ENCODE measurements around the gene NSMCE1.
"Not testable (repeated sequence)": the region's sequence is repeated elsewhere in the genome, so short reads cannot be mapped to it uniquely, and the experiment has no call there.

Gene NSMCE1

DNA sequence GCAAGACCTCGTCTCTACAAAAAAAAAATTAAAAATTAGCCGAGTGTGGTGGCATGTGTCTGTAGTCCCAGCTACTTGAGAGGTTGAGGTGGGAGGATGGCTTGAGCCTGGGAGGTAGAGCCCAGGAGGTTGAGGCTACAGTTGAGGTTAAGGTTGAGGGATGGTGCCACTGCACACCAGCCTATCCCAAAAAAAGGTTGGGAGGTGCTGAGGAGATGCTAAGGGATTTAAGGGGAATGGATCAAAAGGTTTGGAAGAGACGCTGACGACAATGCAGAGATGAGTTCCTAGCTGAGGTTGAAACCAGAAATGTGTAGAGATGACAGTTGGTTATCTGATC is 4.7 kb upstream of the NSMCE1 start:
- Histone ChIP-seq H3K9me2 (ENCODE audit: low read depth, low read length) (no peaks in the 10 kb centered on the region), H3K4me2 (ENCODE audit: low read length) (no peak overlapping the region), H3K36me3 (ENCODE audit: insufficient read depth, low read length) (no peaks in the 10 kb centered on the region), H3K9ac (ENCODE audit: low read length) (no peak overlapping the region; the same call in 1 of the 2 replicates), H3K4me1 (ENCODE audit: insufficient read depth, low read length, severe bottlenecking) (peaks cover 60% of the 10 kb centered on the region), H2AFZ (ENCODE audit: low read length) (no peak overlapping the region), H3K27ac (ENCODE audit: low read depth, low read length, poor library complexity, severe bottlenecking) (peak overlapping the region; percentile 68), H4K20me1 (ENCODE audit: insufficient read depth, low read length) (no peaks in the 10 kb centered on the region), H3K79me2 (ENCODE audit: insufficient read depth, low read length) (no peaks in the 10 kb centered on the region), H3K27me3 (ENCODE audit: insufficient read depth, low read length) (no peaks in the 10 kb centered on the region), H3F3A (ENCODE audit: insufficient read depth, low read length) (no peaks in the 10 kb centered on the region), H3K4me3 (ENCODE audit: low read depth, low read length, poor library complexity, severe bottlenecking) (no peak overlapping the region), H3K9me3 (ENCODE audit: low read length) (no peaks in the 10 kb centered on the region)
- TF ChIP-seq EZH2 (IDR thresholded peaks at IDR 0.05; ENCODE audit: borderline replicate concordance, low read length): no peak
- TF ChIP-seq, protein P1, sequence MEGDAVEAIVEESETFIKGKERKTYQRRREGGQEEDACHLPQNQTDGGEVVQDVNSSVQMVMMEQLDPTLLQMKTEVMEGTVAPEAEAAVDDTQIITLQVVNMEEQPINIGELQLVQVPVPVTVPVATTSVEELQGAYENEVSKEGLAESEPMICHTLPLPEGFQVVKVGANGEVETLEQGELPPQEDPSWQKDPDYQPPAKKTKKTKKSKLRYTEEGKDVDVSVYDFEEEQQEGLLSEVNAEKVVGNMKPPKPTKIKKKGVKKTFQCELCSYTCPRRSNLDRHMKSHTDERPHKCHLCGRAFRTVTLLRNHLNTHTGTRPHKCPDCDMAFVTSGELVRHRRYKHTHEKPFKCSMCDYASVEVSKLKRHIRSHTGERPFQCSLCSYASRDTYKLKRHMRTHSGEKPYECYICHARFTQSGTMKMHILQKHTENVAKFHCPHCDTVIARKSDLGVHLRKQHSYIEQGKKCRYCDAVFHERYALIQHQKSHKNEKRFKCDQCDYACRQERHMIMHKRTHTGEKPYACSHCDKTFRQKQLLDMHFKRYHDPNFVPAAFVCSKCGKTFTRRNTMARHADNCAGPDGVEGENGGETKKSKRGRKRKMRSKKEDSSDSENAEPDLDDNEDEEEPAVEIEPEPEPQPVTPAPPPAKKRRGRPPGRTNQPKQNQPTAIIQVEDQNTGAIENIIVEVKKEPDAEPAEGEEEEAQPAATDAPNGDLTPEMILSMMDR (IDR thresholded peaks at IDR 0.05; ENCODE audit: low read length): no peak

DNA sequence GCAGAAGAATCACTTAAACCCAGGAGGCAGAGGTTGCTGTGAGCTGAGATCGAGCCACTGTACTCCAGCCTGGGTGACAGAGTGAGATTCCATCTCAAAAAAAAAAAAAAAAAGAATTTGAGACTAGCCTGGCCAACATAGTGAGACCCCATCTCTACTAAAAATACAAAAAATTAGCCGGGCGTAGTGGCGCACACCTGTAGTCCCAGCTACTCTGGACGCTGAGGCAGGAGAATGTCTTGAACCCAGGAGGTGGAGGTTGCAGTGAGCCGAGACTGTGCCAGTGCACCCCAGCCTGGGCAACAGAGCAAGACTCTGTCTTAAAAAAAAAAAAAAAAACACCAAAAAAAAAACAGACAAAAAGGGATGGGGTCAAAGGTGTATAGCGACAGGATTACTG is 4.1 kb upstream of the NSMCE1 start:
- not testable (repeated sequence) for H2AFZ ChIP-seq (ENCODE audit: low read length); H3K9ac ChIP-seq (ENCODE audit: low read length); H3K4me3 ChIP-seq (ENCODE audit: low read depth, low read length, poor library complexity, severe bottlenecking); H4K20me1 ChIP-seq (ENCODE audit: insufficient read depth, low read length); H3K79me2 ChIP-seq (ENCODE audit: insufficient read depth, low read length); H3K9me3 ChIP-seq (ENCODE audit: low read length); H3K36me3 ChIP-seq (ENCODE audit: insufficient read depth, low read length); H3K27ac ChIP-seq (ENCODE audit: low read depth, low read length, poor library complexity, severe bottlenecking); H3K9me2 ChIP-seq (ENCODE audit: low read depth, low read length); H3K4me2 ChIP-seq (ENCODE audit: low read length); H3K27me3 ChIP-seq (ENCODE audit: insufficient read depth, low read length); H3F3A ChIP-seq (ENCODE audit: insufficient read depth, low read length)
- H3K4me1 ChIP-seq (ENCODE audit: insufficient read depth, low read length, severe bottlenecking): peaks cover 64% of the 10 kb centered on the region

DNA sequence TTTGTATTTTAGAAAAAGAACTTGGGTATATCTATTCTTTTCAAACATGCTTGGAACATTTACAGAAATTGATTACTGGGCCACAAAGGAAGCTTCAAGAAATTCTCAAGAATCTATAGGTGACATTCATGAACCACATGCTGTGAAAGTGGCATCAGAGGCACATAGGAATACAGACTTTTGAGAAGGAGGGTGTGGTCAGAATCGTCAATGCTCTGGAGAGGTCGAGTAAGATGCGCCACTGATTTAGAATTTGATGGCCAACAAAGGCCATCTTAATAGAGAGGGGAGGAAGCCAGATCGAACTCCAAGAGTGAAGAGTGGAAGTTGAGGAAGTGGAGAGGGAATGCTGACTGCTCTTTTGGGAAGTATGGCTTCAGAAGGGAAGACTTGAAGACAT is 3.5 kb upstream of the NSMCE1 start:
- H3K79me2 ChIP-seq (ENCODE audit: insufficient read depth, low read length): no peaks in the 10 kb centered on the region
- TF ChIP-seq EZH2 (IDR thresholded peaks at IDR 0.05; ENCODE audit: borderline replicate concordance, low read length): no peak
- TF ChIP-seq, protein P1 (IDR thresholded peaks at IDR 0.05; ENCODE audit: low read length): no peak
- H2AFZ ChIP-seq (ENCODE audit: low read length): no peak overlapping the region
- peaks cover 70% of the 10 kb centered on the region for H3K4me1 ChIP-seq (ENCODE audit: insufficient read depth, low read length, severe bottlenecking)
- no peak overlapping the region for H3K9ac ChIP-seq (ENCODE audit: low read length)
- no peaks in the 10 kb centered on the region for H3K9me3 ChIP-seq (ENCODE audit: low read length)
- no peaks in the 10 kb centered on the region for H3K27me3 ChIP-seq (ENCODE audit: insufficient read depth, low read length)
- no peaks in the 10 kb centered on the region for H3K9me2 ChIP-seq (ENCODE audit: low read depth, low read length)
- no peak overlapping the region for H3K4me3 ChIP-seq (ENCODE audit: low read depth, low read length, poor library complexity, severe bottlenecking)
- H3K4me2 ChIP-seq (ENCODE audit: low read length): no peak overlapping the region
- H4K20me1 ChIP-seq (ENCODE audit: insufficient read depth, low read length): no peaks in the 10 kb centered on the region
- H3K27ac ChIP-seq (ENCODE audit: low read depth, low read length, poor library complexity, severe bottlenecking): peak overlapping the region; percentile 59
- H3K36me3 ChIP-seq (ENCODE audit: insufficient read depth, low read length): no peaks in the 10 kb centered on the region
- H3F3A ChIP-seq (ENCODE audit: insufficient read depth, low read length): no peaks in the 10 kb centered on the region

DNA sequence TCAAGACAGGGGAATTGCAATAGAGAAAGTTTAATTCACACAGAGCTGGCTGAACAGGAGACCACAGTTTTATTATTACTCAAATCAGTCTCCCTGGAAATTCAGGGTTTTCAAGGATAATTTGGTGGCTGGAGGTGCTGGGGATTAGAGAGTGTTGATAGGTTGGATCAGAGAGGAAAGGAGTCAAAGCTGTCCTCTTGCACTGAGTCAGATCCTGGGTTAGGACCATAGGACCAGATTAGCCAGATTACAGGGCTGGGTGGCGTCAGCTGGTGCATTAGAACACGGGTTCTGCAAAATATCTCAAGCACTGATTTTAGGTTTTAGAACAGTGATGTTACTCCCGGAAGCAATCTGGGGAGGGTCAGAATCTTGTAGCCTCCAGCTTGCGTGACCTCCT is 1.8 kb upstream of the NSMCE1 start:
- Histone ChIP-seq H3F3A (ENCODE audit: insufficient read depth, low read length) (no peaks in the 10 kb centered on the region), H3K9me2 (ENCODE audit: low read depth, low read length) (no peaks in the 10 kb centered on the region), H3K9me3 (ENCODE audit: low read length) (no peaks in the 10 kb centered on the region), H3K36me3 (ENCODE audit: insufficient read depth, low read length) (no peaks in the 10 kb centered on the region), H4K20me1 (ENCODE audit: insufficient read depth, low read length) (no peaks in the 10 kb centered on the region), H3K9ac (ENCODE audit: low read length) (peak overlapping the region; percentile 18; the same call in 1 of the 2 replicates), H3K4me1 (ENCODE audit: insufficient read depth, low read length, severe bottlenecking) (peaks cover 75% of the 10 kb centered on the region), H3K4me2 (ENCODE audit: low read length) (peak overlapping the region; percentile 83), H2AFZ (ENCODE audit: low read length) (no peak overlapping the region), H3K4me3 (ENCODE audit: low read depth, low read length, poor library complexity, severe bottlenecking) (no peak overlapping the region), H3K27me3 (ENCODE audit: insufficient read depth, low read length) (no peaks in the 10 kb centered on the region), H3K79me2 (ENCODE audit: insufficient read depth, low read length) (no peaks in the 10 kb centered on the region), H3K27ac (ENCODE audit: low read depth, low read length, poor library complexity, severe bottlenecking) (peak overlapping the region; percentile 59)
- TF ChIP-seq, protein P1 (IDR thresholded peaks at IDR 0.05; ENCODE audit: low read length): no peak
- TF ChIP-seq EZH2 (IDR thresholded peaks at IDR 0.05; ENCODE audit: borderline replicate concordance, low read length): no peak

Data from OCI-LY1 (cell line).